Measurements from ENCODE around the gene ABCD2. TPM values are rescaled to one million over a fixed set of nuclear protein-coding genes. Genes with fewer than 3 reads are reported as not detected.
A peak's percentile ranks its signal among the peaks of the same experiment; 100 is the strongest.

Gene ABCD2
- total and polyA plus RNA-seq, 3 donors from 2014 or later, result 0.29 to 0.55 (median 0.43) TPM

DNA sequence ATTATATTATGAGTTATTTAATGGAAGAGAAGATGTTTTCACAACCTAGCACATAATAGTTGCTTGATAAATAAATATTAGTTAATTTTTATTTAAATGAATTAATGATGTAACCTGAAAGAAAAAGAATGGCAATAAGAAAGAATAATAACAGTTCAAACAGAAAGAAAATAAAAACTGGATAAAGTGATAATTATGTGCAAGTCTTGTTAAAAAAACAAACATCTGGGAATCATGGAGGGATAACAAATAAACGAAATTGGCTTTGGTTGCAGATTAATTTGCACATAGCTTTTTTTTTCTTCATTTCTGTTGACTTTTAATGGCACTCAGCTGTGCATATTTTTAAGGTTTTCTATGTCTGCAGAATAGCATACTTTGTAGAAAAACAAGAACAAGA lies 23.4 kb upstream of the ABCD2 start:
- H3K36me3 ChIP-seq (ENCODE audit: low read depth, missing control alignments), result no peaks in the 10 kb centered on the region
- no peaks in the 10 kb centered on the region for H3K4me1 ChIP-seq
- H3K4me3 ChIP-seq, result no peak overlapping the region
- H3K27ac ChIP-seq, result no peak overlapping the region
- no peak for DNase-seq
- intact Hi-C loops (cut with DNase I; ENCODE audit: low total_unique reads), result no loop called here
- TF ChIP-seq, protein P1, sequence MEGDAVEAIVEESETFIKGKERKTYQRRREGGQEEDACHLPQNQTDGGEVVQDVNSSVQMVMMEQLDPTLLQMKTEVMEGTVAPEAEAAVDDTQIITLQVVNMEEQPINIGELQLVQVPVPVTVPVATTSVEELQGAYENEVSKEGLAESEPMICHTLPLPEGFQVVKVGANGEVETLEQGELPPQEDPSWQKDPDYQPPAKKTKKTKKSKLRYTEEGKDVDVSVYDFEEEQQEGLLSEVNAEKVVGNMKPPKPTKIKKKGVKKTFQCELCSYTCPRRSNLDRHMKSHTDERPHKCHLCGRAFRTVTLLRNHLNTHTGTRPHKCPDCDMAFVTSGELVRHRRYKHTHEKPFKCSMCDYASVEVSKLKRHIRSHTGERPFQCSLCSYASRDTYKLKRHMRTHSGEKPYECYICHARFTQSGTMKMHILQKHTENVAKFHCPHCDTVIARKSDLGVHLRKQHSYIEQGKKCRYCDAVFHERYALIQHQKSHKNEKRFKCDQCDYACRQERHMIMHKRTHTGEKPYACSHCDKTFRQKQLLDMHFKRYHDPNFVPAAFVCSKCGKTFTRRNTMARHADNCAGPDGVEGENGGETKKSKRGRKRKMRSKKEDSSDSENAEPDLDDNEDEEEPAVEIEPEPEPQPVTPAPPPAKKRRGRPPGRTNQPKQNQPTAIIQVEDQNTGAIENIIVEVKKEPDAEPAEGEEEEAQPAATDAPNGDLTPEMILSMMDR (IDR thresholded peaks at IDR 0.05), result no peak
- H3K9me3 ChIP-seq, result no peaks in the 10 kb centered on the region
- H3K27me3 ChIP-seq, result no peaks in the 10 kb centered on the region
- WGBS, 2 donors, result 66 to 76% methylated on average over 1 of the region's 1 CpG

DNA sequence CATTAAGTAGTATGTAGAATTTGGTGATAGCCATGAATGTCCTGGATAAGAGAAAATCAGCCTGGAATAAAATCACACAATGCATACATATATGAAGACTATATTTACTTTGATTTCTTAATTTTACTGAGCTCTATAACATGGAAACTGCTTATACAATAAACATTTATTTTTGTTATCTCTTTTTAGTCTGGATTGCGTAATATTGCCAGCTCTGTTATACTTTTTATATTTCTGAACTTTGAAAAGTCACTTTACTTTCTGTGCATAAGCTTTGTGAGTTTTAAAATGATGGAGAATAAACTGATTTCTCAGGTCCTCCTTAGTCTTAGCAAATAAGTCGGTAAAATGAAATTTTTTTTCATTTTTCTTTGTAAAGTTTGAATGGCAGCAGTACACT lies 19.2 kb upstream of the ABCD2 start:
- no peaks in the 10 kb centered on the region for H3K9me3 ChIP-seq
- H3K4me1 ChIP-seq, result no peaks in the 10 kb centered on the region
- no peaks in the 10 kb centered on the region for H3K36me3 ChIP-seq (ENCODE audit: low read depth, missing control alignments)
- H3K27me3 ChIP-seq, result no peaks in the 10 kb centered on the region
- TF ChIP-seq, protein P1 (IDR thresholded peaks at IDR 0.05), result no peak
- no peak for TF ChIP-seq POLR2A (IDR thresholded peaks at IDR 0.05)
- intact Hi-C loops (cut with DNase I; ENCODE audit: low total_unique reads), result no loop called here
- H3K27ac ChIP-seq, result no peak overlapping the region
- no peak overlapping the region for H3K4me3 ChIP-seq
- no peak for DNase-seq
- 90 to 96% methylated on average over 2 of the region's 2 CpGs for WGBS, 2 donors

DNA sequence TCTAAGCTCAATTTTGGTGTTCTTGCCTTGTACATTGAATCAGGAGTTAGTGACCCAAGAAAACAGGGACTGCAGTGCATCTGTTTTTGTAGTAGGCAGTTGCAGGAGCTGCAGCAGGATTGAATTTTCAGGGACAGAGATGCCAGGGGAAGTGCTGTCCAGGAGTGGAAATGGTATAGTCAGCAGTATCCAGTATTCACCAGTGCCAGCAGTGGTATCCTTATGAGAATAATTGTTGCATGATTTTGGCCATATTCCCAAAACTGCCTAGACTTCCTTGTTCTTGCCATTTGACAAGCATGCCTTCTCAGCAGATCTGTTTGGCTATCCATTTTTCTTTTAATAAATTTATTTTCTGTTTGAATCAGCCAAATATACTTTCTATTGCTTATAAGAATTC lies 18.6 kb upstream of the ABCD2 start:
- no peak for TF ChIP-seq POLR2A (IDR thresholded peaks at IDR 0.05)
- TF ChIP-seq, protein P1 (IDR thresholded peaks at IDR 0.05), result no peak
- H3K36me3 ChIP-seq (ENCODE audit: low read depth, missing control alignments), result no peaks in the 10 kb centered on the region
- no peak overlapping the region for H3K4me3 ChIP-seq
- intact Hi-C loops (cut with DNase I; ENCODE audit: low total_unique reads), result no loop called here
- H3K9me3 ChIP-seq, result no peaks in the 10 kb centered on the region
- no peak overlapping the region for H3K27ac ChIP-seq
- no peaks in the 10 kb centered on the region for H3K27me3 ChIP-seq
- H3K4me1 ChIP-seq, result no peaks in the 10 kb centered on the region
- no peak for DNase-seq

DNA sequence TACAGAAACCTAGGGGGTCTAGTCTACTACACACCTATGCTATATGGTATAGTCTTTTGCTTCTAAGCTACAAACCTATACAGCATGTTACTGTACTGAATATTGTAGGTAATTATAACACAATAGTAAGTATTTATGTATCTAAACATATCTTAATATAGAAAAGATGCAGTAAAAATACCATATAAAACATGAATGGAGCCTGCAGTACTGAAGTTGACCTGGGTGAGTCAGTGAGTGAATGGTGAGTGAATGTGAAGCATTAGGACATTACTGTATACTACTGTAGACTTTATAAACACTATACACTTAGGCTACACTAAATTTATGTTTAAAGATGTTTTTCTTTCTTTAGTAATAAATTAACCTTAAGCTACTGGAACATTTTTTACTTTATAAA lies 13.1 kb upstream of the ABCD2 start:
- DNase-seq, result no peak
- Histone ChIP-seq H3K4me3 (no peak overlapping the region), H3K4me1 (no peaks in the 10 kb centered on the region), H3K27ac (no peak overlapping the region), H3K9me3 (no peaks in the 10 kb centered on the region), H3K36me3 (ENCODE audit: low read depth, missing control alignments) (no peaks in the 10 kb centered on the region), H3K27me3 (no peaks in the 10 kb centered on the region)
- intact Hi-C loops (cut with DNase I; ENCODE audit: low total_unique reads), result no loop called here
- TF ChIP-seq, protein P1 (IDR thresholded peaks at IDR 0.05), result peak in 1 of 3 experiments; percentile 6
- no peak for TF ChIP-seq POLR2A (IDR thresholded peaks at IDR 0.05)

DNA sequence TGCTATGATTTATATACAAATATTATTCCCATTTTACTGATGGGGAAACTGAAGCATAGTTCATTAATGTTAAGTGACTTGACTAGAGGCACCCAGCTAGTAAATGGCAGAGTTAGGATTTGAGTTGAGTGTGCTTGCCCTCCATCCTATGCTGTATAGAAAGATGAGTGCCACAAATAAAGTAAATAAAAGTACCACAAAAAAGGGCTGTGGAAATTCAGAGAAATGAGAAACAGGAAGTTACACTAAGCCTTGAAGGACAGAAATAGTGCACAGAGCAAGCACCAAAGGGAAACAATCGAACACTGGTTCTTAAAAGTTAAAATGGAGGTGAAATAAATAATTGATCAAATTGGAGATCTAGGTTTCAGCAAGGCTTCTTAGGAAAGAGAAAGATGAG lies 9.2 kb upstream of the ABCD2 start:
- H3K27me3 ChIP-seq, result no peaks in the 10 kb centered on the region
- 79 to 85% methylated on average over 1 of the region's 1 CpG for WGBS, 2 donors
- TF ChIP-seq, protein P1 (IDR thresholded peaks at IDR 0.05), result no peak
- no peak for TF ChIP-seq POLR2A (IDR thresholded peaks at IDR 0.05)
- no peak overlapping the region for H3K4me3 ChIP-seq
- no peaks in the 10 kb centered on the region for H3K9me3 ChIP-seq
- no peaks in the 10 kb centered on the region for H3K4me1 ChIP-seq
- H3K27ac ChIP-seq, result no peak overlapping the region
- intact Hi-C loops (cut with DNase I; ENCODE audit: low total_unique reads), result no loop called here
- DNase-seq, result no peak
- no peaks in the 10 kb centered on the region for H3K36me3 ChIP-seq (ENCODE audit: low read depth, missing control alignments)
